Neural progenitor cell (in vitro differentiated cells): ENCODE measurements around the gene CAMSAP3. TPM values are rescaled to one million over a fixed set of nuclear protein-coding genes. Genes with fewer than 3 reads are reported as not detected.

Experiments
- DNase-seq: peaks from one replicate; pipeline ENCODE4 v3.0.0-alpha.2; 2016; ENCODE audit warnings: low spot score
- H2AFZ ChIP-seq: fragments of 200-600 bp; sonication (generic); replicated peaks from 2 replicates; pipeline ENCODE4 v1.6.1; 2016; ENCODE audit warnings: antibody characterized with exemption
- H3F3A ChIP-seq: fragments of 200-600 bp; sonication (generic); 2 replicates; pipeline ENCODE4 v1.6.1; 2016; ENCODE audit warnings: antibody characterized with exemption, low read depth
- H3K27ac ChIP-seq: fragments of 200-600 bp; sonication (generic); 2 replicates; pipeline ENCODE4 v1.5.1; 2016; ENCODE audit warnings: mild to moderate bottlenecking
- H3K27me3 ChIP-seq: fragments of 200-600 bp; sonication (generic); 2 replicates; pipeline ENCODE4 v1.6.1; 2016; ENCODE audit warnings: mild to moderate bottlenecking, moderate library complexity
- H3K36me3 ChIP-seq: fragments of 200-600 bp; sonication (generic); 2 replicates; pipeline ENCODE4 v1.5.1; 2016
- H3K4me1 ChIP-seq: fragments of 200-600 bp; sonication (generic); 2 replicates; pipeline ENCODE4 v1.6.1; 2016; ENCODE audit warnings: mixed run types
- H3K4me2 ChIP-seq: fragments of 200-600 bp; sonication (generic); 2 replicates; pipeline ENCODE4 v1.6.1; 2016
- H3K4me3 ChIP-seq: fragments of 200-600 bp; sonication (generic); 2 replicates; pipeline ENCODE4 v1.5.1; 2016
- H3K79me2 ChIP-seq: fragments of 200-600 bp; sonication (generic); 2 replicates; pipeline ENCODE4 v1.6.1; 2016; ENCODE audit warnings: low read depth
- H3K9ac ChIP-seq: fragments of 200-600 bp; sonication (generic); 2 replicates; pipeline ENCODE4 v1.6.1; 2016
- H3K9me3 ChIP-seq: fragments of 200-600 bp; sonication (generic); 2 replicates; pipeline ENCODE4 v1.5.1; 2016; ENCODE audit warnings: low read depth
- H4K20me1 ChIP-seq: fragments of 200-600 bp; sonication (generic); 2 replicates; pipeline ENCODE4 v1.6.1; 2016; ENCODE audit warnings: low read depth
- H3K27ac Mint-ChIP-seq: 3 replicates; pipeline ENCODE4 v1.8.0; 2021; ENCODE audit warnings: mixed read lengths
- H3K27me3 Mint-ChIP-seq: 2 replicates; pipeline ENCODE4 v1.8.0; 2022; ENCODE audit warnings: low read depth, mild to moderate bottlenecking, inconsistent platforms, moderate library complexity, mixed read lengths; ENCODE audit not compliant: insufficient read depth
- H3K36me3 Mint-ChIP-seq: 3 replicates; pipeline ENCODE4 v1.8.0; 2021; ENCODE audit warnings: mixed read lengths
- H3K4me1 Mint-ChIP-seq: 3 replicates; pipeline ENCODE4 v1.8.0; 2021; ENCODE audit warnings: mixed read lengths
- H3K4me3 Mint-ChIP-seq: 3 replicates; pipeline ENCODE4 v1.8.0; 2021; ENCODE audit warnings: mild to moderate bottlenecking, moderate library complexity, mixed read lengths
- H3K9me3 Mint-ChIP-seq: 3 replicates; pipeline ENCODE4 v1.8.0; 2020; ENCODE audit warnings: mixed read lengths
- EZH2 ChIP-seq: fragments of 200-600 bp; sonication (generic); IDR thresholded peaks from 2 replicates; pipeline ENCODE4 v1.6.1; 2017; ENCODE audit warnings: antibody characterized with exemption, mild to moderate bottlenecking, moderate library complexity
- EZH2phosphoT487 ChIP-seq: fragments of 200-600 bp; sonication (generic); IDR thresholded peaks from 2 replicates; pipeline ENCODE4 v1.6.1; 2017; ENCODE audit warnings: antibody characterized with exemption
- total RNA-seq: library from RNA; depleted of rRNA; stranded (reverse); fragments of >200 nt; gene quantifications from 2 replicates; pipeline ENCODE4 v1.2.3, GENCODE V29; 2015; ENCODE audit warnings: low replicate concordance
- TF ChIP-seq, protein P1 (sequence below): fragments of 200-600 bp; sonication (generic); IDR thresholded peaks from 2 replicates; pipeline ENCODE4 v1.5.1; 2017; ENCODE audit warnings: antibody characterized with exemption, mild to moderate bottlenecking

The CAMSAP3 gene
- total RNA-seq, 1 donor from 2014 or later = 2.7 TPM

- DNase-seq = no peak
- no peak overlapping the region for H3K27ac Mint-ChIP-seq
- peaks cover 2% of the 10 kb centered on the region for H3K27me3 Mint-ChIP-seq
- Histone ChIP-seq H3K79me2 (no peaks in the 10 kb centered on the region), H2AFZ (no peak overlapping the region), H3K9ac (no peak overlapping the region), H3K9me3 (no peaks in the 10 kb centered on the region), H3K4me2 (no peak overlapping the region), H3K27me3 (peaks cover 4% of the 10 kb centered on the region), H3K27ac (no peak overlapping the region), H3K4me1 (no peaks in the 10 kb centered on the region), H3F3A (peaks cover 2% of the 10 kb centered on the region), H4K20me1 (no peaks in the 10 kb centered on the region), H3K4me3 (no peak overlapping the region), H3K36me3 (no peaks in the 10 kb centered on the region)
- H3K9me3 Mint-ChIP-seq = peaks cover 2% of the 10 kb centered on the region
- TF ChIP-seq, protein P1, sequence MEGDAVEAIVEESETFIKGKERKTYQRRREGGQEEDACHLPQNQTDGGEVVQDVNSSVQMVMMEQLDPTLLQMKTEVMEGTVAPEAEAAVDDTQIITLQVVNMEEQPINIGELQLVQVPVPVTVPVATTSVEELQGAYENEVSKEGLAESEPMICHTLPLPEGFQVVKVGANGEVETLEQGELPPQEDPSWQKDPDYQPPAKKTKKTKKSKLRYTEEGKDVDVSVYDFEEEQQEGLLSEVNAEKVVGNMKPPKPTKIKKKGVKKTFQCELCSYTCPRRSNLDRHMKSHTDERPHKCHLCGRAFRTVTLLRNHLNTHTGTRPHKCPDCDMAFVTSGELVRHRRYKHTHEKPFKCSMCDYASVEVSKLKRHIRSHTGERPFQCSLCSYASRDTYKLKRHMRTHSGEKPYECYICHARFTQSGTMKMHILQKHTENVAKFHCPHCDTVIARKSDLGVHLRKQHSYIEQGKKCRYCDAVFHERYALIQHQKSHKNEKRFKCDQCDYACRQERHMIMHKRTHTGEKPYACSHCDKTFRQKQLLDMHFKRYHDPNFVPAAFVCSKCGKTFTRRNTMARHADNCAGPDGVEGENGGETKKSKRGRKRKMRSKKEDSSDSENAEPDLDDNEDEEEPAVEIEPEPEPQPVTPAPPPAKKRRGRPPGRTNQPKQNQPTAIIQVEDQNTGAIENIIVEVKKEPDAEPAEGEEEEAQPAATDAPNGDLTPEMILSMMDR = no peak
- no peak for TF ChIP-seq EZH2
- no peak for TF ChIP-seq EZH2phosphoT487
- no peak overlapping the region for H3K4me3 Mint-ChIP-seq
- no peaks in the 10 kb centered on the region for H3K4me1 Mint-ChIP-seq
- H3K36me3 Mint-ChIP-seq = no peaks in the 10 kb centered on the region
Observed at GRCh38 chr19:7645163-7645562, 49.5 kb downstream of the CAMSAP3 start.

DNA sequence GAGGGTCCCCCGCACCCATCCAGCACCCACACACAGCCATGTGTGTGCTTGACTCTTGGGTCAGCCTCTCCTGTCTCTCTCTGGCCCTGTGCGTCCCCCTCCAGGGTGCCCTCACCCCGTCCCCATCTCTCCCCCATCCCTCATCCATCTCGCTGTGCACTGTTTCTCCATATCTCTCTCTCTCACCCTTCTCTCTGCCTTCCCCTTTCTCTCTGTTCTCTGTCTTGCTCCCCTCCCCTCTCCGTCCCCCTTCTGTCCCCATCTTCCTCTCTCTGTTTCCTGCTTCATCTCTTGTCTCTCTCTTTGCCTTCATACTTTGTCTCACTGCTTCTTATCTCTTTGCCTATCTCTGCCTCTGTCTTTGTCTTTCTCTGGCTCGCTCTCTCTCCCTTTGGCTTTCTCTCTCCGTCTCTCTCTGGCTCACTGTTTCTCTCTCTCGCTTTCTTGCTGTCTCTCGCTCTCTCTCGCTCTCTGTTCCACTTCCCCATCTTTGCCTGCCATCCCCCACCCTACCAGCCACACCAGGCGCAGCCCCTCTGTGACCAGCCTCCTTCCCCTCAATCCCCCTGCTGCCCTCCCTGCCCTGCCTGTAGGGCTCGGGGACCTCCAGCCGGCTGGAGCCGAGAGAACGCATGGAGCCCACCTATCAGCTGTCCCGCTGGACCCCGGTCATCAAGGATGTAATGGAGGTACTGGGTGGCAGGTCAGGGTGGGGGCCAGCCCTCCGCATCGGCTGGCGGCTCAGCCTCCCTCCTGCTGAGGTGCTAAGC is 50.2 kb downstream of the CAMSAP3 start:
- Mint-ChIP-seq H3K4me1 (no peaks in the 10 kb centered on the region), H3K4me3 (no peak overlapping the region), H3K36me3 (no peaks in the 10 kb centered on the region), H3K9me3 (peaks cover 2% of the 10 kb centered on the region), H3K27ac (no peak overlapping the region), H3K27me3 (peaks cover under 1% of the 10 kb centered on the region)
- no peaks in the 10 kb centered on the region for H4K20me1 ChIP-seq
- H2AFZ ChIP-seq = no peak overlapping the region
- DNase-seq = no peak
- no peak overlapping the region for H3K9ac ChIP-seq
- no peak overlapping the region for H3K4me2 ChIP-seq
- peaks cover 11% of the 10 kb centered on the region for H3K27me3 ChIP-seq
- H3K9me3 ChIP-seq = no peaks in the 10 kb centered on the region
- no peak overlapping the region for H3K4me3 ChIP-seq
- no peaks in the 10 kb centered on the region for H3F3A ChIP-seq
- H3K79me2 ChIP-seq = no peaks in the 10 kb centered on the region
- TF ChIP-seq, protein P1 = no peak
- no peak for TF ChIP-seq EZH2phosphoT487
- no peak for TF ChIP-seq EZH2
- H3K36me3 ChIP-seq = no peaks in the 10 kb centered on the region
- no peak overlapping the region for H3K27ac ChIP-seq
- H3K4me1 ChIP-seq = no peaks in the 10 kb centered on the region

- Mint-ChIP-seq H3K4me3 (no peak overlapping the region), H3K27me3 (peaks cover 2% of the 10 kb centered on the region), H3K4me1 (no peaks in the 10 kb centered on the region), H3K36me3 (no peaks in the 10 kb centered on the region), H3K9me3 (peaks cover 2% of the 10 kb centered on the region), H3K27ac (no peak overlapping the region)
- no peak overlapping the region for H3K9ac ChIP-seq
- H3K4me2 ChIP-seq = no peak overlapping the region
- H3K27ac ChIP-seq = no peak overlapping the region
- H3F3A ChIP-seq = no peaks in the 10 kb centered on the region
- no peak overlapping the region for H3K4me3 ChIP-seq
- H3K27me3 ChIP-seq = peaks cover 16% of the 10 kb centered on the region
- DNase-seq = no peak
- no peaks in the 10 kb centered on the region for H3K4me1 ChIP-seq
- no peaks in the 10 kb centered on the region for H3K79me2 ChIP-seq
- no peak for TF ChIP-seq EZH2
- H3K9me3 ChIP-seq = no peaks in the 10 kb centered on the region
- no peaks in the 10 kb centered on the region for H4K20me1 ChIP-seq
- H2AFZ ChIP-seq = no peak overlapping the region
- no peaks in the 10 kb centered on the region for H3K36me3 ChIP-seq
Observed at GRCh38 chr19:7646426-7646700, 50.7 kb downstream of the CAMSAP3 start.

DNA sequence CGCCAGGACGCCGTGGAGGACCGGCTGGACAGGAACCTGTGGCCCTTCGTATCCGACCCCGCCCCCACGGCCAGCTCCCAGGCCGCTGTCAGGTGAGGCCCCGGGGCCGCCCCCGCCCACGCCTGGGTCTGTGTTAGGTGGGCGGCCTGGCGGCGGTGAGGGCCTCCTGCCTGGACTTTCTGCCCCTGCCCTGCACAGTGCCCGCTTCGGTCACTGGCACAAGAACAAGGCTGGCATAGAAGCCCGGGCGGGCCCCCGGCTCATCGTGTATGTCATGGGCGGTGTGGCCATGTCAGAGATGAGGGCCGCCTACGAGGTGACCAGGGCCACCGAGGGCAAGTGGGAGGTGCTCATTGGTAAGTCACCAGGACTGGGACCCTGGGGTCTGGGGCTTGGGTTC is 51.5 kb downstream of the CAMSAP3 start:
- no peaks in the 10 kb centered on the region for H3K9me3 ChIP-seq
- H3K9ac ChIP-seq = no peak overlapping the region
- Mint-ChIP-seq H3K9me3 (peaks cover 2% of the 10 kb centered on the region), H3K36me3 (no peaks in the 10 kb centered on the region), H3K4me1 (peaks cover 3% of the 10 kb centered on the region), H3K27me3 (peaks cover 5% of the 10 kb centered on the region), H3K4me3 (no peak overlapping the region), H3K27ac (no peak overlapping the region)
- TF ChIP-seq, protein P1 = no peak
- TF ChIP-seq EZH2phosphoT487 (no peak), EZH2 (no peak)
- H3K4me2 ChIP-seq = no peak overlapping the region
- peaks cover under 1% of the 10 kb centered on the region for H3K4me1 ChIP-seq
- H4K20me1 ChIP-seq = no peaks in the 10 kb centered on the region
- no peak overlapping the region for H3K27ac ChIP-seq
- H3K36me3 ChIP-seq = no peaks in the 10 kb centered on the region
- no peak overlapping the region for H3K4me3 ChIP-seq
- peaks cover 22% of the 10 kb centered on the region for H3K27me3 ChIP-seq
- H3K79me2 ChIP-seq = no peaks in the 10 kb centered on the region
- H3F3A ChIP-seq = peaks cover under 1% of the 10 kb centered on the region
- DNase-seq = no peak
- no peak overlapping the region for H2AFZ ChIP-seq
